22Rv1 (cell line): ENCODE measurements around the gene ALOX12B.

Experiments
- H3K27ac ChIP-seq: fragments of 450-650 bp; 2 replicates; pipeline ENCODE4 v1.5.1; 2017
- CTCF ChIP-seq: fragments of 450-650 bp; IDR thresholded peaks from 2 replicates; pipeline ENCODE4 v1.5.1; 2017; ENCODE audit warnings: mild to moderate bottlenecking
- ZFX ChIP-seq: fragments of 450-650 bp; IDR thresholded peaks from 2 replicates; pipeline ENCODE4 v1.6.1; 2017; ENCODE audit warnings: antibody characterized with exemption, borderline replicate concordance

Gene ALOX12B

DNA sequence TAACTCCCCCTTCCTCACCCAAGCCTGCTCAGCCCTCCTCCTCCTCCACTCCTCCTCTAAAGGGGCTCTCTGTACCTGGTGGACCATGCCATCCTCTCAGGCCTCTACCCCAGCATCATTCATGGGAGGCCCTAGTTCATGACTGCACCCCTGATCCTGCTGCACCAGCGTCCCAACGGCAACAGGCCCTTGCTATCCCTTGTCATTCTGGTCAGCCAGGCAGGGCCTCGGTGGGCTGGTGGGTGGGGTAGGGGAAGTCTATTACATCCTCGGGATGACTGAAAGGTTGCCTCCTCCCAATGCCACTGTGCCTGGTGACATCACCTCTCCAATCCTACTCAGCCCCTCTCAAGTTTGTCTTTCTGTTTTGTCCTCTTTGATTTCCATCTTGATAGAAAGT is 19.7 kb downstream of the ALOX12B start:
- no peak for TF ChIP-seq ZFX
- no peak for TF ChIP-seq CTCF
- H3K27ac ChIP-seq: peak overlapping the region; percentile 100

- peak overlapping the region; percentile 100 for H3K27ac ChIP-seq
Observed at GRCh38 chr17:8066841-8067775, 20.4 kb downstream of the ALOX12B start.

DNA sequence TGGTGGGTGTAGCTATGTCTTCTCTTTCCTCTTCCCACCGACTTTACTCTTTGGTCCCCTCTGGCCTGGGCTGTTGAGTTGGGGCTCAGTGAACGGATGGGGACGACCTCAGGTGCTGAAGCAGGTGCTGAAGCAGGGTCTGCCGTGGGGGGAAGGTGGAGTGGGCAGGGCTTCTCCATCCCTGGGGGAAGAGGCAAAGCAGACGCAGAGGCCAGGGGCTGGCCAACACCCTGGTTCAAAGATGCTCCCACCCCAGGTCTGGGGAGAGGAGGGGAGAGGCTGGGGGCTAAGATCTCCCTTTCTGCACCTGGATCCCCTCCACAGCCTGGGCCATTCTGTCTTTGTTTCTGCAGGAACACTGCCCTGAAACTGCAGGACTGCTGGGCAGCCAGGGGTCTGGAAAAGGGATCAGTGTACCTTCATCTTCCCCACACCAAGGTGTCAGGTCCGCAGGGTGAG is 22.9 kb downstream of the ALOX12B start:
- no peak for TF ChIP-seq ZFX
- TF ChIP-seq CTCF: no peak
- H3K27ac ChIP-seq: peak overlapping the region; percentile 100

More at GRCh38 chr17:8066841-8067775, 20.4 kb downstream of the ALOX12B start:
- no peak for TF ChIP-seq ZFX
- TF ChIP-seq CTCF: no peak

DNA sequence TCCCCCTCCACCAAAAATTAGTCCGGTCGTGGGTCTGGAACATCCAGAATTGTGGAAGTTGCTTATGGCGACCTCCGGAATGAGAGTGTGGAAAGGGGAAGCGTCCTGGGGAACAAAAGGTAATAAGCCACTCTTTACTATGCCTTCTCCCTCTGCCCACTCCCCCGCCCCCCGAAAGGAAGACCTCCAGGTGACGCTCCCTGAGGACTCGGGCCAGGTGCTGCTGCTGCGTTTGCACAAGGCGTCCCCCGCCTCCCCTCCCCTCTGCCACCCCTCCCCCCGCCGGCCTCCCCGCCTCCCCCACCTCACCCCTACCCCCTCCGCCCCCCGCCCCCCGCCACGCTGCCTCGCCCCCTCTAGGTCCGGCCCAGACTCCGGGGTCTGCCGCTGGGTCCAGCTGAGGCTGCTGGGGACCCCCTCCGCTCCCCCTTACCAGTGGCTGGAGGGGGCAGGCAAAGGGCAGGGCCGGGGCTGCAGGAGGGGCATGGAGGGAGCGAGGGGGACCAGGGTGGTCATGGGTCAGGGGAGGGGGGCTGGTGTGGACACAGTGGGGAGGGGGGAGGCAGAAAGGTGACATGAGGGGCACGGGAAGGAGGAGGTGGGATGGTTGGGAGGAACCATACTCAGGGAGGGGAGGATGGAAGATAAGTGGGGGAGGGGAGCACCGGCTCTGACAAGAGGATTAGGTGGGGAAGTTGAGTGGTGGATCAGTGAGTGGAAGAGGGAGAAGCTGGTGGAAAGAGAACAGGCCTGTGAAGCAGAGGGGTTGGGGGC is 23.6 kb downstream of the ALOX12B start:
- peak overlapping the region; percentile 100 for H3K27ac ChIP-seq
- TF ChIP-seq CTCF: no peak
- no peak for TF ChIP-seq ZFX

DNA sequence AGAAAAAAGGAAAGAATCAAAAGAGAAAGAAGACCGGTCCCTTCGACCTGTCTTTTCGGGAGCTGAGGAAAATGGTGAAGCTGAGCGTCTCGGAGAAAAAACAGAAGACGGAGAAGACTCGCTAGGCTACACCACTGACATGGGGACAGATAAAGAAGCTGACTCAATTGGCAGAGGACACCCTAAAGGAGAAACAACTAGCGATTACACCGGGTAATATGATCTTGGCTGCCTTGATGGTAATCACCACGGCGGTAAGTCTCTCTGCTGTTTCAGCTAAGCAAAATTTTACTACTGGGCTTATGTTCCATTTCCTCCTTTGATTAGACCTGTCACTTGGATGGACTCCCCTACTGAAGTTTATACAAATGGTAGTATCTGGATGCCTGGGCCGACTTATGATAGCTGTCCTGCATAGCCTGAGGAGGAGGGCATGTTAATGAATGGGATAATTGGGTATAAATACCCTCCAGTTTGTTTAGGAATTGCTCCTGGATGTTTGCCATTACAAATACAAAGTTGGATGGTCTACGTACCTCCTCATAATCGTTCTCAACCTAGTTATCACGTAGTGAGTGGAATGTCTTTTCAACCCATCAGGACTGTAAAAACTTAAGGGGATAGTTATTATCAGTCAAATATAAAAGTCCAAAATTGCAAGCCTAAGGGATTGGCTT is 24.6 kb downstream of the ALOX12B start:
- peak overlapping the region; percentile 100 for H3K27ac ChIP-seq
- TF ChIP-seq CTCF: no peak

- TF ChIP-seq CTCF: no peak
- no peak for TF ChIP-seq ZFX
- H3K27ac ChIP-seq: peak overlapping the region; percentile 100
Observed at GRCh38 chr17:8062435-8062806, 25.1 kb downstream of the ALOX12B start.

- H3K27ac ChIP-seq: peak overlapping the region; percentile 100
Observed at GRCh38 chr17:8061851-8062250, 25.7 kb downstream of the ALOX12B start.
